BJ (cell line): ENCODE measurements around the gene RTF1. TPM values are rescaled to one million over a fixed set of nuclear protein-coding genes. Genes with fewer than 3 reads are reported as not detected.
"Not testable (repeated sequence)": the region's sequence is repeated elsewhere in the genome, so short reads cannot be mapped to it uniquely, and the experiment has no call there.

ENCODE experiments used
- CTCF ChIA-PET: fragments of 350-600 bp; formaldehyde crosslinking; extraction: SDS; loops from one replicate; lab custom pipeline; 2021; ENCODE audit warnings: antibody characterized with exemption, inconsistent platforms; lab: Yijun Ruan, JAX
- POLR2A ChIA-PET: fragments of 300-600 bp; sonication (Branson Sonifier 250); formaldehyde crosslinking; extraction: SDS; loops from one replicate; lab custom pipeline; 2021; ENCODE audit warnings: antibody characterized with exemption; lab: Charles Lee
- DNase-seq: peaks from one replicate; pipeline ENCODE4 v3.0.0-alpha.2; 2011; ENCODE audit warnings: low read depth
- H3K27me3 ChIP-seq: 2 replicates; pipeline ENCODE4 v1.6.0; 2011; ENCODE audit warnings: low read length; ENCODE audit not compliant: control insufficient read depth, insufficient read depth
- H3K36me3 ChIP-seq: 2 replicates; pipeline ENCODE4 v1.5.1; 2011; ENCODE audit warnings: low read length; ENCODE audit not compliant: control insufficient read depth, insufficient read depth
- H3K4me3 ChIP-seq: 2 replicates; pipeline ENCODE4 v1.5.1; 2011; ENCODE audit warnings: low read depth, mild to moderate bottlenecking, control low read depth, low read length
- polyA plus RNA-seq: library from polyadenylated mRNA; depleted of rRNA; stranded (reverse); fragments of >200 nt; gene quantifications from 2 replicates; pipeline ENCODE4 v1.2.3, GENCODE V29; 2011
- TF ChIP-seq, protein P1 (sequence below): IDR thresholded peaks from 2 replicates; pipeline ENCODE4 v1.5.1; 2011; ENCODE audit warnings: low read depth, mild to moderate bottlenecking, control low read depth, inconsistent platforms, low read length, moderate library complexity; ENCODE audit not compliant: insufficient read depth

The RTF1 gene
- polyA plus RNA-seq, 1 experiment: 22.6 TPM

DNA sequence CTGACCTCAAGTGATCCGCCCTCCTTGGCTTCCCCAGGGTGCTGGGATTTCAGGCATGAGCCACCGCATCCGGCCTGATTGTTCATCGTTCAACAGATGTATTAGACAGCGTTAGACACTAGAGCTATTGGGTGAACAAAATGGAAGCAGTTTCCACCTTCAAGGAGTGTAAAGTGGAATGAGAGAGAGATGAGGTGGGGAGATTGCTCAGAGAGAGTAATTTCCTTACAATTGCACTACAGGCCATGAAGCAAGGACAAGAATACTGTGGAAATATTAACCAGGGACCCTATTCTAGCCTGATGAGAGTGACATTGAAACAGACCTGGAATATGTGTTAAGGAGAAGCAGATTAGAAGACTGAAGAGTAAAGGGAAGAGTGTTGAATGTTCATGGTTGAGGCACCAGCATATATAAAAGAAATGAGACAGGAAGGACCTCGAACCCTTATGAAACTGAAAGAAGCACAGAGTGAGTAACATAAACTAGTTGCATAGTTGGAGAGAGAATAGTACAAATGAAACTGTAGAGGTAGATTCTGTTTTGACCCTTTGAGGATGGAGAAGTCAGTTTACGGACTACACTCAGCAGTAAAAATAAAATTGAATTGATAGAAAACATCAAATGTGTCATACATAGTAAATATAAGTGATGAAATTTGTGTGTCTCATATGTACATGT lies 7.2 kb downstream of the RTF1 start:
- CTCF ChIA-PET: no interaction called here
- TF ChIP-seq, protein P1, sequence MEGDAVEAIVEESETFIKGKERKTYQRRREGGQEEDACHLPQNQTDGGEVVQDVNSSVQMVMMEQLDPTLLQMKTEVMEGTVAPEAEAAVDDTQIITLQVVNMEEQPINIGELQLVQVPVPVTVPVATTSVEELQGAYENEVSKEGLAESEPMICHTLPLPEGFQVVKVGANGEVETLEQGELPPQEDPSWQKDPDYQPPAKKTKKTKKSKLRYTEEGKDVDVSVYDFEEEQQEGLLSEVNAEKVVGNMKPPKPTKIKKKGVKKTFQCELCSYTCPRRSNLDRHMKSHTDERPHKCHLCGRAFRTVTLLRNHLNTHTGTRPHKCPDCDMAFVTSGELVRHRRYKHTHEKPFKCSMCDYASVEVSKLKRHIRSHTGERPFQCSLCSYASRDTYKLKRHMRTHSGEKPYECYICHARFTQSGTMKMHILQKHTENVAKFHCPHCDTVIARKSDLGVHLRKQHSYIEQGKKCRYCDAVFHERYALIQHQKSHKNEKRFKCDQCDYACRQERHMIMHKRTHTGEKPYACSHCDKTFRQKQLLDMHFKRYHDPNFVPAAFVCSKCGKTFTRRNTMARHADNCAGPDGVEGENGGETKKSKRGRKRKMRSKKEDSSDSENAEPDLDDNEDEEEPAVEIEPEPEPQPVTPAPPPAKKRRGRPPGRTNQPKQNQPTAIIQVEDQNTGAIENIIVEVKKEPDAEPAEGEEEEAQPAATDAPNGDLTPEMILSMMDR: no peak
- Histone ChIP-seq H3K27me3 (no peaks in the 10 kb centered on the region), H3K4me3 (no peak overlapping the region), H3K36me3 (no peaks in the 10 kb centered on the region)
- POLR2A ChIA-PET: no interaction called here
- DNase-seq: no peak

DNA sequence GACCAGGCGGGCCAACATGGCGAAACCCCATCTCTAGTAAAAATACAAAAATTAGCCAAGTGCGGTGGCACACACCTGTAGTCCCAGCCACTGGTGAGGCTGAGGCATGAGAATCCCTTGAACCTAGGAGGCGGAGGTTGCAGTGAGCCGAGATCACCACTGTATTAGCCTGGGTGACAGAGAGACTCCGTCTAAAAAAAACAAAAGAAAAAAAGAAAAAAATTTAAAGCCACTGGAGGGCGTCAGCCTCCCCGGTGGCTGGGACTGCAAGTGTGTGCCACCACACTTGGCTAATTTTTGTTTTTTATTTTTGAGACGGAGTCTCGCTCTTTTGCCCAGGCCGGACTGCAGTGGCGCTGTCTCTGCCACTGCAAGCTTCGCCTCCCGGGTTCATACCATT lies 7.9 kb downstream of the RTF1 start:
- ChIA-PET CTCF (interaction anchor here (0.6 kb wide), 1 partner anchor 249 kb away, joined by 4 read pairs; no protein-coding TSS in a partner anchor), POLR2A (no interaction called here)
- TF ChIP-seq, protein P1: no peak
- H3K27me3 ChIP-seq: no peaks in the 10 kb centered on the region
- H3K4me3 ChIP-seq: no peak overlapping the region
- H3K36me3 ChIP-seq: no peaks in the 10 kb centered on the region
- no peak for DNase-seq

DNA sequence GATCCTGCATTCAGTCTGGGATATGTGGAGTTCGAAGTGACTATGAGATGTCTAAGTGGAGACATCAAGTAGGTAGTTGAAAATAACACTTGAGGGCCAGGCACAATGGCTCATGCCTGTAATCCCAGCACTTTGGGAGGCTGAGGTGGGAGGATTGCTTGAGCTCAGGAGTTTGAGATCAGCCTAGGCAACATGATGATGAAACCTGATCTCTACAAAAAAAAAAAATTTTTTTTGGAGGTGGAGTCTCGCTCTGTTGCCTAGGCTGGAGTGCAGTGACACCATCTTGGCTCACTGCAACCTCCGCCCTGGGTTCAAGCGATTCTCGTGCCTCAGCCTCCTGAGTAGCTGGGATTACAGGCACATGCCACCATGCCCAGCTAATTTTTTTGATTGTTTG lies 9.0 kb downstream of the RTF1 start:
- POLR2A ChIA-PET, H3K4me3 ChIP-seq, DNase-seq, H3K27me3 ChIP-seq, H3K36me3 ChIP-seq, CTCF ChIA-PET: not testable (repeated sequence)

DNA sequence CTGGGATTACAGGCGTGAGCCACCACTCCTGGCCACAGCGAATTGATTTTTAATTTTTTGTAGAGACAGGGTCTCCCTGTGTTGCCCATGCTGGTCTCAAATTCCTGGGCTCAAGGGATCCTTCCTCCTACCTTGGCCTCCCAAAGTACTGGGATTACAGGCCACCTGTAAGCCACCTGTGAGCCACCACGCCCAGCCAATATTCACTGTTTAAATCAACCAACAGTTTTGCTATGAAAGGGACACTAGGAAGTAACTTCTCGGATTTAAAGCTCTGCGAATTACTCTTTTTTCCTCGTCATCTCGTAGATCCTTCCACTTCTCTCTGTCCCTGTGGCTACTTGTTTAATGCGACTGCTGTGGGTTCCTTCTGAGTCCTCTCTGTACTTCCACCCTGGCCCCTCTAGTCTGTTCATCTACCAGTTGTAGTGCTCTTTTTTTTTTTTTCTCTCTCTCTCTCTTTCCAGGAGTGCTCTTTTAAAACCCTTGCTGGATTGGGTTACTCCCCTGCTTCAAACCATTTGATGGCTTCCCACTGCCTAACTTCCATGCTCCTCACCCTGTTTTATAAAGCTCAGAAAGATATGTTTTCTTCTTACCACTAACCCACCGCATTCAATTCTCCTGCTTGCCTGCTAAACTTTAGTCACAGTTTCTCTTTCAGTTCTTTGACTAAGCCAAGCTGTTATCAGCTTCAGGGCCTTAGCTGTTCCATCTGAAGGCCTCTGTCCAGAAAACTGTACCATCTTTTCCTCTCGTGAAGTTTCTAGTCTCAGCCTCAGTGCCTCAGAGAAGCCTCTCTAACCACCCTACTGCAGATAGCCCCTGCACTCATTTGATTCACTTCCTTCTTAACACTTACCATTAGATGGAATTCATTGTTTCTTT lies 12.4 kb downstream of the RTF1 start:
- Histone ChIP-seq H3K27me3 (no peaks in the 10 kb centered on the region), H3K36me3 (no peaks in the 10 kb centered on the region), H3K4me3 (no peak overlapping the region)
- ChIA-PET POLR2A (no interaction called here), CTCF (interaction anchor here (1.1 kb wide), 1 partner anchor 9 kb away, joined by 3 read pairs; no protein-coding TSS in a partner anchor)
- TF ChIP-seq, protein P1: no peak
- no peak for DNase-seq

DNA sequence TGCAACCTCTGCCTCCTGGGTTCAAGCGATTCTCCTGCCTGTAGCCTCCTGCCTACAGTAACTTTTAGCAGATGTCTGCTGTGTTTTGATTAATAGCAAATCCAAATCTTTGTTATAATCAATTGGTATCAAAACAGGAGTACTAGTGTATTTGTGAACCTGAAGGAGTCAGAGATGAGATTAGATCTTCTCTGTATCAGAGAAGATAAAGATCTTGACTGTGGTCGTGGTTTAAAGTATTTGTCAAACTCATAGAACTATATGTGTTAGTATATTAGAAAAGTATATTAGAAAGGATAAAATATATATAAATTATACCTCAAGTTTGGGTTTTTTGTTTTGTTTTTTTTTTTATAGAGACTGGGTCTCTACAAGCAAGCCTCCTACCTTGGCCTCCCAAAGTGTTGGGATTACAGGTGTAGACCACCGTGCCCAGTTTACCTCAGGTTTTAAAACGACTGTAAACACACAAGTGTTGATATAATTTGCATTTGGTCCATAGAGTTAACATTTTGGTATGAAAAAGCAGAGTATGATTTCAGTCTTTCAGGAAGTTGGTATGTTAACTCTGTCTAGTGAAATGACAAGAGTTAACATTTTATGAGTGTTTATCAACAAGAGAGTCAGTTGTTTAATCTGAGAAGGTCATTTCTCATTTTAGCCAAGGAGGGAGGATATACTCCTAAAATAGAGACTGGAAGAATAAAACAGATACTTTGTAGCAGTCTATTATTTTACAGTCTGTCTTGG lies 18.3 kb downstream of the RTF1 start:
- peaks cover 2% of the 10 kb centered on the region; the same call in 1 of the 2 replicates for H3K36me3 ChIP-seq
- POLR2A ChIA-PET: no interaction called here
- CTCF ChIA-PET: no interaction called here
- H3K27me3 ChIP-seq: no peaks in the 10 kb centered on the region
- DNase-seq: no peak
- H3K4me3 ChIP-seq: no peak overlapping the region
- TF ChIP-seq, protein P1: no peak
